IMR-90 (cell line): ENCODE results near the gene UBD. TPM values are rescaled to one million over a fixed set of nuclear protein-coding genes. Genes with fewer than 3 reads are reported as not detected.

Experiments
- ATAC-seq: fragments of 200-7000 bp; cut with Tn5 transposase; 2 replicates; pipeline ENCODE4 v1.9.1; 2020; ENCODE audit warnings: low read depth, mild to moderate bottlenecking, moderate library complexity
- BruUV-seq: library from RNA; stranded (reverse); fragments of 400-500 nt; replicated peaks from 2 replicates; lab custom pipeline; 2021; lab: Mats Ljungman, UMichigan
- CTCF ChIA-PET: fragments of 300-600 bp; formaldehyde crosslinking; extraction: SDS; loops from one replicate; lab custom pipeline; 2021; ENCODE audit warnings: antibody characterized with exemption; lab: Yijun Ruan, JAX
- POLR2A ChIA-PET: fragments of 300-600 bp; sonication (Branson Sonifier 250); formaldehyde crosslinking; loops from one replicate; lab custom pipeline; 2022; ENCODE audit warnings: antibody characterized with exemption; ENCODE audit not compliant: unreplicated experiment; lab: Charles Lee
- DNase-seq: peaks from one replicate; pipeline ENCODE4 v3.0.0; 2013
- H2AFZ ChIP-seq: replicated peaks from 2 replicates; pipeline ENCODE3; 2013; ENCODE audit warnings: low read length, mild to moderate bottlenecking; ENCODE audit not compliant: poor library complexity
- H2AK5ac ChIP-seq: 2 replicates; pipeline ENCODE4 v1.6.1; 2013; ENCODE audit warnings: low read depth, low read length, inconsistent platforms
- H2AK9ac ChIP-seq: replicated peaks from 2 replicates; pipeline ENCODE3; 2013; ENCODE audit warnings: mild to moderate bottlenecking, low read depth, low read length, moderate library complexity; ENCODE audit not compliant: poor library complexity
- H2BK120ac ChIP-seq: 2 replicates; pipeline ENCODE4 v1.6.1; 2013; ENCODE audit warnings: low read depth, low read length, inconsistent platforms
- H2BK15ac ChIP-seq: 3 replicates; pipeline ENCODE4 v1.6.1; 2013; ENCODE audit warnings: low read depth, low read length, inconsistent platforms
- H2BK20ac ChIP-seq: 2 replicates; pipeline ENCODE4 v1.6.1; 2013; ENCODE audit warnings: low read depth, mild to moderate bottlenecking, inconsistent platforms, low read length, moderate library complexity
- H2BK5ac ChIP-seq: 2 replicates; pipeline ENCODE4 v1.6.1; 2013; ENCODE audit warnings: mild to moderate bottlenecking, low read depth, low read length, inconsistent platforms; ENCODE audit not compliant: poor library complexity, severe bottlenecking
- H3K14ac ChIP-seq: replicated peaks from 2 replicates; pipeline ENCODE4 v1.6.1; 2013; ENCODE audit warnings: low read depth, low read length, inconsistent platforms
- H3K18ac ChIP-seq: 2 replicates; pipeline ENCODE4 v1.6.1; 2013; ENCODE audit warnings: low read depth, low read length, control low read depth
- H3K23ac ChIP-seq: 2 replicates; pipeline ENCODE4 v1.6.1; 2013; ENCODE audit warnings: low read depth, low read length, inconsistent platforms
- H3K27ac ChIP-seq: 2 replicates; pipeline ENCODE4 v1.5.1; 2013; ENCODE audit warnings: mild to moderate bottlenecking, control low read depth, low read length; ENCODE audit not compliant: insufficient read depth
- H3K27me3 ChIP-seq: 2 replicates; pipeline ENCODE4 v1.6.1; 2013; ENCODE audit warnings: low read length; ENCODE audit not compliant: control insufficient read depth, insufficient read depth
- H3K36me3 ChIP-seq: 2 replicates; pipeline ENCODE4 v1.6.1; 2013; ENCODE audit warnings: low read length, mixed read lengths; ENCODE audit not compliant: control insufficient read depth, insufficient read depth
- H3K4ac ChIP-seq: 2 replicates; pipeline ENCODE4 v1.6.1; 2013; ENCODE audit warnings: low read depth, low read length, inconsistent platforms
- H3K4me1 ChIP-seq: 2 replicates; pipeline ENCODE4 v1.6.1; 2013; ENCODE audit warnings: low read length, mixed read lengths; ENCODE audit not compliant: control insufficient read depth, insufficient read depth
- H3K4me2 ChIP-seq: 2 replicates; pipeline ENCODE4 v1.6.1; 2013; ENCODE audit warnings: low read depth, mild to moderate bottlenecking, control low read depth, low read length, moderate library complexity
- H3K4me3 ChIP-seq: 2 replicates; pipeline ENCODE4 v1.5.1; 2013; ENCODE audit warnings: low read depth, mild to moderate bottlenecking, control low read depth, low read length, moderate library complexity; ENCODE audit not compliant: insufficient read depth
- H3K56ac ChIP-seq: 2 replicates; pipeline ENCODE4 v1.6.1; 2013; ENCODE audit warnings: low read length, inconsistent platforms; ENCODE audit not compliant: insufficient read depth; ENCODE audit errors: extremely low read depth
- H3K79me1 ChIP-seq, 2 experiments: 2 replicates each; pipeline ENCODE4 v1.6.1; 2013; ENCODE audit warnings: low read length in 2 of 2, inconsistent platforms in 1 of 2, low read depth in 1 of 2
- H3K9ac ChIP-seq: 2 replicates; pipeline ENCODE4 v1.6.1; 2013; ENCODE audit warnings: low read depth, low read length, control low read depth
- H3K9me1 ChIP-seq: 2 replicates; pipeline ENCODE4 v1.6.1; 2013; ENCODE audit warnings: low read length, inconsistent platforms; ENCODE audit not compliant: insufficient read depth
- H3K9me3 ChIP-seq: 2 replicates; pipeline ENCODE4 v1.6.1; 2013; ENCODE audit warnings: low read length; ENCODE audit not compliant: control insufficient read depth, insufficient read depth
- H4K20me1 ChIP-seq: 2 replicates; pipeline ENCODE4 v1.6.1; 2013; ENCODE audit warnings: low read length, inconsistent platforms; ENCODE audit not compliant: insufficient read depth
- H4K5ac ChIP-seq: 2 replicates; pipeline ENCODE4 v1.6.1; 2013; ENCODE audit warnings: mild to moderate bottlenecking, low read depth, low read length, control low read depth
- H4K8ac ChIP-seq, 2 experiments: 2 replicates each; pipeline ENCODE4 v1.6.1; 2013; ENCODE audit warnings: low read depth in 2 of 2, low read length in 2 of 2, control low read depth in 1 of 2, inconsistent platforms in 1 of 2
- H4K91ac ChIP-seq: 2 replicates; pipeline ENCODE4 v1.6.1; 2013; ENCODE audit warnings: low read depth, low read length, inconsistent platforms; ENCODE audit not compliant: insufficient read depth
- CEBPB ChIP-seq: IDR thresholded peaks from 2 replicates; pipeline ENCODE4 v1.6.1; 2012; ENCODE audit warnings: low read depth, low read length, improper control_type of control experiment
- CHD1 ChIP-seq: IDR thresholded peaks from 2 replicates; pipeline ENCODE4 v1.6.1; 2012; ENCODE audit warnings: low read depth, low read length, improper control_type of control experiment
- NFE2L2 ChIP-seq: fragments of 150-350 bp; IDR thresholded peaks from 2 replicates; pipeline ENCODE4 v1.6.1; 2016; ENCODE audit warnings: low read depth, mild to moderate bottlenecking, low read length
- RCOR1 ChIP-seq: IDR thresholded peaks from 2 replicates; pipeline ENCODE4 v1.6.1; 2012; ENCODE audit warnings: mild to moderate bottlenecking, low read length, improper control_type of control experiment; ENCODE audit not compliant: insufficient replicate concordance
- WGBS, 2 experiments: methylation state at CpG; one replicate each; pipeline versions ENCODE4 v1.1.5 to v1.1.7; 2013; ENCODE audit warnings: missing lambda C conversion rate in 2 of 2; ENCODE audit not compliant: insufficient read length in 1 of 2; ENCODE audit errors: extremely low coverage in 2 of 2; 5-methylcytosine and 5-hydroxymethylcytosine counted together
- dilution Hi-C: fragments of 300-500 bp; cut with HindIII; formaldehyde crosslinking; loops from one replicate; pipeline ENCODE4 v1.14.3; 2018; ENCODE audit warnings: low sequenced_read_pairs; ENCODE audit not compliant: unreplicated experiment
- in situ Hi-C: fragments of 300-500 bp; cut with MboI; formaldehyde crosslinking; loops from 3 replicates; pipeline ENCODE4 v1.14.3; 2019; ENCODE audit warnings: low sequenced_read_pairs, inconsistent platforms, mixed read lengths
- intact Hi-C: fragments of 100-400 bp; cut with micrococcal nuclease; formaldehyde crosslinking; loops from 2 replicates; pipeline ENCODE4 v1.10.0; 2022
- polyA plus RNA-seq, 3 experiments: library from polyadenylated mRNA; depleted of rRNA; stranded (reverse); fragments of >200 nt; gene quantifications; 2 replicates each; pipeline ENCODE4 v1.2.3, GENCODE V29; 2012; ENCODE audit warnings: low replicate concordance in 1 of 3
- total RNA-seq: library from RNA; depleted of rRNA; stranded (reverse); fragments of >200 nt; gene quantifications from 2 replicates; pipeline ENCODE4 v1.2.3, GENCODE V29; 2012
- TF ChIP-seq, protein P1 (sequence below): fragments of 150-350 bp; IDR thresholded peaks from 2 replicates; pipeline ENCODE4 v1.6.1; 2016; ENCODE audit warnings: low read depth, mild to moderate bottlenecking, low read length, moderate library complexity, borderline replicate concordance

Gene UBD
- total and polyA plus RNA-seq, 2 of the 4 experiments (the other 2 are of a cell fraction), result not detected

- Histone ChIP-seq H3K56ac (no peak overlapping the region), H4K5ac (no peak overlapping the region), H3K18ac (no peak overlapping the region), H2AFZ (no peak overlapping the region), H3K14ac (no peak overlapping the region), H2BK20ac (no peak overlapping the region), H3K23ac (no peak overlapping the region), H3K4me2 (no peak overlapping the region), H2BK15ac (no peak overlapping the region), H3K4me1 (no peaks in the 10 kb centered on the region), H3K36me3 (no peaks in the 10 kb centered on the region), H2AK9ac (no peak overlapping the region), H4K91ac (no peak overlapping the region), H4K20me1 (no peaks in the 10 kb centered on the region), H3K79me1 (no peaks in the 10 kb centered on the region), H3K27ac (no peak overlapping the region), H3K4ac (no peak overlapping the region), H3K27me3 (no peaks in the 10 kb centered on the region), H3K9ac (no peak overlapping the region), H3K4me3 (no peak overlapping the region), H3K9me3 (no peaks in the 10 kb centered on the region), H3K9me1 (no peaks in the 10 kb centered on the region), H2BK120ac (no peak overlapping the region), H4K8ac (no peak overlapping the region), H2AK5ac (no peak overlapping the region), H2BK5ac (no peak overlapping the region)
- in situ Hi-C loops, result loop anchor here (10.0 kb wide), 1 partner anchor 906 kb away; no protein-coding TSS in a partner anchor
- no TSS peak for BruUV-seq
- intact Hi-C loops, result no loop called here
- ATAC-seq (no peak), DNase-seq (no peak)
- TF ChIP-seq NFE2L2, result no peak
- TF ChIP-seq RCOR1, result no peak
- TF ChIP-seq, protein P1, sequence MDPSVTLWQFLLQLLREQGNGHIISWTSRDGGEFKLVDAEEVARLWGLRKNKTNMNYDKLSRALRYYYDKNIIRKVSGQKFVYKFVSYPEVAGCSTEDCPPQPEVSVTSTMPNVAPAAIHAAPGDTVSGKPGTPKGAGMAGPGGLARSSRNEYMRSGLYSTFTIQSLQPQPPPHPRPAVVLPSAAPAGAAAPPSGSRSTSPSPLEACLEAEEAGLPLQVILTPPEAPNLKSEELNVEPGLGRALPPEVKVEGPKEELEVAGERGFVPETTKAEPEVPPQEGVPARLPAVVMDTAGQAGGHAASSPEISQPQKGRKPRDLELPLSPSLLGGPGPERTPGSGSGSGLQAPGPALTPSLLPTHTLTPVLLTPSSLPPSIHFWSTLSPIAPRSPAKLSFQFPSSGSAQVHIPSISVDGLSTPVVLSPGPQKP, result no peak
- TF ChIP-seq CEBPB, result no peak
- TF ChIP-seq CHD1, result no peak
- dilution Hi-C loops, result no loop called here
- WGBS, 2 experiments, result no CpG with 5 or more reads among the region's 4 CpGs
- ChIA-PET POLR2A (interaction anchor here (0.6 kb wide), 1 partner anchor 34 kb away, joined by 3 read pairs; no protein-coding TSS in a partner anchor), CTCF (interaction anchor here (1.5 kb wide), 1 partner anchor 7 kb away, joined by 5 read pairs; no protein-coding TSS in a partner anchor)
Observed at GRCh38 chr6:29590218-29590808, 30.8 kb upstream of the UBD start.
